Fibroblast of skin of right biceps (primary cell): ENCODE data around the gene FBLN5.
"Not testable (repeated sequence)": the region's sequence is repeated elsewhere in the genome, so short reads cannot be mapped to it uniquely, and the experiment has no call there.

ENCODE experiments used
- DNase-seq: peaks from one replicate; pipeline ENCODE4 v3.0.0-alpha.2; 2013

Gene FBLN5

GRCh38 chr14:91858536-91859275, 88.8 kb downstream of the FBLN5 start:
- peak; percentile 81 for DNase-seq

GRCh38 chr14:91857614-91858013, 89.9 kb downstream of the FBLN5 start:
- no peak for DNase-seq

GRCh38 chr14:91854327-91854934, 93.1 kb downstream of the FBLN5 start:
- DNase-seq: no peak

GRCh38 chr14:91851563-91851962, 95.9 kb downstream of the FBLN5 start:
- DNase-seq: no peak

- no peak for DNase-seq
Measured at GRCh38 chr14:91848504-91849001, 98.9 kb downstream of the FBLN5 start.

- no peak for DNase-seq
Measured at GRCh38 chr14:91847693-91848092, 99.8 kb downstream of the FBLN5 start.

GRCh38 chr14:91845652-91846051, 101.8 kb downstream of the FBLN5 start:
- DNase-seq: no peak

GRCh38 chr14:91845056-91845455, 102.4 kb downstream of the FBLN5 start:
- DNase-seq: not testable (repeated sequence)

GRCh38 chr14:91844029-91844428, 103.5 kb downstream of the FBLN5 start:
- DNase-seq: no peak

- DNase-seq: no peak
Measured at GRCh38 chr14:91843437-91843836, 104.1 kb downstream of the FBLN5 start.

- DNase-seq: peak; percentile 11
Measured at GRCh38 chr14:91841065-91841464, 106.4 kb downstream of the FBLN5 start.

- DNase-seq: no peak
Measured at GRCh38 chr14:91839749-91840148, 107.7 kb downstream of the FBLN5 start.

GRCh38 chr14:91837076-91837475, 110.4 kb downstream of the FBLN5 start:
- DNase-seq: no peak

- peak; percentile 24 for DNase-seq
Measured at GRCh38 chr14:91835920-91836843, 111.3 kb downstream of the FBLN5 start.

- no peak for DNase-seq
Measured at GRCh38 chr14:91835197-91835919, 112.1 kb downstream of the FBLN5 start.

- no peak for DNase-seq
Measured at GRCh38 chr14:91834571-91834970, 112.9 kb downstream of the FBLN5 start.

- DNase-seq: no peak
Measured at GRCh38 chr14:91831337-91831736, 116.2 kb downstream of the FBLN5 start.

- DNase-seq: no peak
Measured at GRCh38 chr14:91830777-91831176, 116.7 kb downstream of the FBLN5 start.

- DNase-seq: no peak
Measured at GRCh38 chr14:91829511-91829910, 118.0 kb downstream of the FBLN5 start.

- no peak for DNase-seq
Measured at GRCh38 chr14:91827746-91828145, 119.7 kb downstream of the FBLN5 start.
